HepG2 (cell line): ENCODE results near the gene CES2. TPM values are rescaled to one million over a fixed set of nuclear protein-coding genes. Genes with fewer than 3 reads are reported as not detected.

ENCODE experiments used
- AGO2 ChIP-seq: fragments of 200-400 bp; formaldehyde crosslinking; optimal IDR thresholded peaks from 2 replicates; pipeline ENCODE3; 2017; ENCODE audit warnings: mild to moderate bottlenecking, low read depth, low read length, moderate library complexity
- ATM ChIP-seq: fragments of 450-650 bp; IDR thresholded peaks from 2 replicates; pipeline ENCODE4 v1.7.1; 2017; ENCODE audit warnings: mild to moderate bottlenecking, borderline replicate concordance
- BCL6 ChIP-seq: IDR thresholded peaks from 2 replicates; pipeline ENCODE4 v1.6.1; 2016; ENCODE audit warnings: missing genetic modification reagents, missing compliant biosample characterization
- CENPX ChIP-seq: sonication (generic); formaldehyde crosslinking; IDR thresholded peaks from 2 replicates; pipeline ENCODE4 v1.9.0; 2021; ENCODE audit warnings: mild to moderate bottlenecking, missing genetic modification reagents, moderate library complexity
- FOSL2 ChIP-seq: sonication (generic); formaldehyde crosslinking; IDR thresholded peaks from 2 replicates; pipeline ENCODE4 v1.4.0; 2020; ENCODE audit warnings: missing genetic modification reagents
- LCORL ChIP-seq, 2 experiments: fragments of 450-650 bp in 1 of 2; sonication (generic) in 1 of 2; formaldehyde crosslinking in 1 of 2; IDR thresholded peaks; 2 replicates each; pipeline versions ENCODE4 v1.5.0 to v1.6.1; 2017 to 2020; ENCODE audit warnings: antibody characterized with exemption in 1 of 2, missing genetic modification reagents in 1 of 2
- MIXL1 ChIP-seq: IDR thresholded peaks from 2 replicates; pipeline ENCODE4 v1.6.1; 2016
- MTA1 ChIP-seq: sonication (generic); formaldehyde crosslinking; IDR thresholded peaks from 2 replicates; pipeline ENCODE4 v1.4.0; 2020; ENCODE audit warnings: missing genetic modification reagents, mild to moderate bottlenecking, borderline replicate concordance
- MYNN ChIP-seq: sonication (generic); formaldehyde crosslinking; IDR thresholded peaks from 2 replicates; pipeline ENCODE4 v1.4.0; 2020; ENCODE audit warnings: mild to moderate bottlenecking, low read depth, missing genetic modification reagents
- PITX1 ChIP-seq: sonication (generic); formaldehyde crosslinking; IDR thresholded peaks from 2 replicates; pipeline ENCODE4 v1.5.1; 2020; ENCODE audit warnings: mild to moderate bottlenecking, missing genetic modification reagents
- SIN3A ChIP-seq: IDR thresholded peaks from 2 replicates; pipeline ENCODE4 v1.6.1; 2011; ENCODE audit warnings: low read depth, mild to moderate bottlenecking, control low read depth, low read length, borderline replicate concordance
- SIX1 ChIP-seq: sonication (generic); formaldehyde crosslinking; IDR thresholded peaks from 2 replicates; pipeline ENCODE4 v1.4.0; 2020; ENCODE audit warnings: missing genetic modification reagents, borderline replicate concordance
- SPEN ChIP-seq: sonication (generic); formaldehyde crosslinking; IDR thresholded peaks from 2 replicates; pipeline ENCODE4 v1.5.1; 2020; ENCODE audit warnings: low read depth, mild to moderate bottlenecking, missing genetic modification reagents
- STAG1 ChIP-seq: sonication (generic); formaldehyde crosslinking; IDR thresholded peaks from 2 replicates; pipeline ENCODE4 v1.4.0; 2020; ENCODE audit warnings: missing genetic modification reagents
- SYNCRIP ChIP-seq: fragments of 200-400 bp; formaldehyde crosslinking; IDR thresholded peaks from 2 replicates; pipeline ENCODE4 v1.6.1; 2018; ENCODE audit warnings: mild to moderate bottlenecking, low read depth, low read length; ENCODE audit not compliant: insufficient read depth
- TBX2 ChIP-seq: sonication (generic); formaldehyde crosslinking; IDR thresholded peaks from 2 replicates; pipeline ENCODE4 v1.5.0; 2020; ENCODE audit warnings: missing genetic modification reagents, mild to moderate bottlenecking, borderline replicate concordance
- ZFP90 ChIP-seq: sonication (generic); formaldehyde crosslinking; IDR thresholded peaks from 2 replicates; pipeline ENCODE4 v1.8.0; 2022; ENCODE audit warnings: missing genetic modification reagents, mild to moderate bottlenecking, inconsistent platforms, borderline replicate concordance
- ZFX ChIP-seq: sonication (generic); formaldehyde crosslinking; IDR thresholded peaks from 2 replicates; pipeline ENCODE4 v1.4.0; 2020; ENCODE audit warnings: mild to moderate bottlenecking, low read depth, missing genetic modification reagents, moderate library complexity
- ZNF160 ChIP-seq: sonication (generic); formaldehyde crosslinking; IDR thresholded peaks from 2 replicates; pipeline ENCODE4 v1.8.0; 2022; ENCODE audit warnings: mild to moderate bottlenecking, inconsistent platforms, missing genetic modification reagents
- ZNF17 ChIP-seq: sonication (generic); formaldehyde crosslinking; IDR thresholded peaks from 2 replicates; pipeline ENCODE4 v1.5.0; 2020; ENCODE audit warnings: mild to moderate bottlenecking, missing genetic modification reagents
- ZNF224 ChIP-seq: sonication (generic); formaldehyde crosslinking; IDR thresholded peaks from 2 replicates; pipeline ENCODE4 v1.5.0; 2020; ENCODE audit warnings: mild to moderate bottlenecking, missing genetic modification reagents
- ZNF550 ChIP-seq: sonication (generic); formaldehyde crosslinking; IDR thresholded peaks from 2 replicates; pipeline ENCODE4 v1.4.0; 2020; ENCODE audit warnings: mild to moderate bottlenecking, missing genetic modification reagents, borderline replicate concordance
- ZNF816 ChIP-seq: sonication (generic); formaldehyde crosslinking; IDR thresholded peaks from 2 replicates; pipeline ENCODE4 v1.8.0; 2022; ENCODE audit warnings: missing genetic modification reagents, mild to moderate bottlenecking, borderline replicate concordance
- polyA plus RNA-seq, 8 experiments: library from polyadenylated mRNA; depleted of rRNA in 3 of 8; stranded (reverse) in 7 of 8; unstranded in 1 of 8; fragments of >200 nt; fragmentation: Illumina TruSeq in 4 of 8; extraction: Trizol in 4 of 8; gene quantifications; 2 replicates each; pipeline versions ENCODE4 v1.2.1 to v1.2.3, GENCODE V29; 2011 to 2016; ENCODE audit warnings: low read depth in 4 of 8, missing spikeins in 1 of 8, mixed read lengths in 1 of 8; ENCODE audit not compliant: insufficient read depth in 1 of 8
- total RNA-seq, 5 experiments: library from RNA; depleted of rRNA; stranded (reverse); fragments of >200 nt; fragmentation: Illumina TruSeq; extraction: Trizol; gene quantifications; 2 replicates each; pipeline ENCODE4 v1.2.3, GENCODE V29; 2016; ENCODE audit warnings: low read depth in 1 of 5
- TF ChIP-seq, protein P1 (sequence below): conservative IDR thresholded peaks from 2 replicates; pipeline ENCODE4 v1.6.1; 2018; ENCODE audit warnings: missing genetic modification reagents
- TF ChIP-seq, protein P2 (sequence below): sonication (generic); formaldehyde crosslinking; IDR thresholded peaks from 2 replicates; pipeline ENCODE4 v1.5.0; 2020; ENCODE audit warnings: mild to moderate bottlenecking, missing genetic modification reagents
- TF ChIP-seq, protein P3 (sequence below): sonication (generic); formaldehyde crosslinking; IDR thresholded peaks from 2 replicates; pipeline ENCODE4 v1.8.1; 2023; ENCODE audit warnings: mild to moderate bottlenecking, missing genetic modification reagents

CES2 gene
- total and polyA plus RNA-seq, 2 of the 13 experiments (the other 11 are each of a cell fraction or from before 2014, with no cell fraction given) = 50.6 to 63.8 TPM

DNA sequence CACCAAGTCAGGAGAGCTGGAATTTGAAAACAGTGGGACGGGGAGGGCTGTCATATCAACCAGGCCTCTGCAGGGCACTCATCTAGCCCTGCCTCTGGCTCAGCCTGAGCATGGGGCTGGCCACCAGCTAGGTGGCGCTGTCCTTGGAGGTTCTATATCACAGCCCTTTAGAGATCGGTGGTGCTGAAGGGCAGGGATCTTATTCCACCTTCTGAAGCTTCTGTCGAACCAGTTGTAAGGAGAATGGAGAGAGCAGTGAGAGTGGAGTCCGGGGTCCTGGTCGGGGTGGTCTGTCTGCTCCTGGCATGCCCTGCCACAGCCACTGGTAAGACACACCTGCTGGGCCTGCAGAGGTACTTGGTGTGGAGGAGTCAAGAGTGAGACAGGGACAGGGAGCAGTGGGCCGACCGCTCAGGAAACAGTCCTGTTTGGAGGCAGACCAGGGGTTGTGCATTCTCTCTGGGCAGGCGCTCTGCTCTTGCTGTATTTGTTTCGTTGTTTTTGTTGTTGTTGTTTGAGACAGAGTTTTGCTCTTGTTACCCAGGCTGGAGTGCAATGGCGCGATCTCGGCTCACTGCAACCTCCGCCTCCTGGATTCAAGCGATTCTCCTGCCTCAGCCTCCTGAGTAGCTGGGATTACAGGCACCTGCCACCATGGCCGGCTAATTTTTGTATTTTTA, 25.9 kb downstream of the CES2 start, which contains the start of gene CES3 (continued):
- TF ChIP-seq ZFP90 (CRISPR knock-in tag) (peak; percentile 32; the same call in 1 of the 2 replicates), CENPX (CRISPR knock-in tag) (no peak), SYNCRIP (no peak), ZNF224 (no peak), SIX1 (CRISPR knock-in tag) (peak; percentile 28; the same call in 1 of the 2 replicates), ZNF17 (CRISPR knock-in tag) (no peak), TBX2 (no peak), MTA1 (CRISPR knock-in tag) (peak; percentile 28; the same call in 1 of the 2 replicates), PITX1 (CRISPR knock-in tag) (no peak; the same call in 1 of the 2 replicates), SIN3A (no peak), AGO2 (no peak), MYNN (CRISPR knock-in tag) (no peak), ZFX (CRISPR knock-in tag) (peak; percentile 89), ZNF816 (CRISPR knock-in tag) (no peak), LCORL (IDR thresholded peaks at IDR 0.05) (no peak), LCORL (CRISPR knock-in tag; IDR thresholded peaks at IDR 0.05) (peak; percentile 56), STAG1 (CRISPR knock-in tag) (peak; percentile 53), MIXL1 (peak; percentile 64; the same call in 1 of the 2 replicates), ZNF160 (CRISPR knock-in tag) (no peak), SPEN (CRISPR knock-in tag) (peak; percentile 79), BCL6 (CRISPR knock-in tag) (no peak), ZNF550 (CRISPR knock-in tag) (no peak), ATM (no peak), FOSL2 (CRISPR knock-in tag) (peak; percentile 31)
- TF ChIP-seq, protein P1, sequence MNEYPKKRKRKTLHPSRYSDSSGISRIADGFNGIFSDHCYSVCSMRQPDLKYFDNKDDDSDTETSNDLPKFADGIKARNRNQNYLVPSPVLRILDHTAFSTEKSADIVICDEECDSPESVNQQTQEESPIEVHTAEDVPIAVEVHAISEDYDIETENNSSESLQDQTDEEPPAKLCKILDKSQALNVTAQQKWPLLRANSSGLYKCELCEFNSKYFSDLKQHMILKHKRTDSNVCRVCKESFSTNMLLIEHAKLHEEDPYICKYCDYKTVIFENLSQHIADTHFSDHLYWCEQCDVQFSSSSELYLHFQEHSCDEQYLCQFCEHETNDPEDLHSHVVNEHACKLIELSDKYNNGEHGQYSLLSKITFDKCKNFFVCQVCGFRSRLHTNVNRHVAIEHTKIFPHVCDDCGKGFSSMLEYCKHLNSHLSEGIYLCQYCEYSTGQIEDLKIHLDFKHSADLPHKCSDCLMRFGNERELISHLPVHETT (CRISPR knock-in tag) = 0 out of 2 replicates have a peak, but pooled peaks have one; percentile 16
- TF ChIP-seq, protein P2, sequence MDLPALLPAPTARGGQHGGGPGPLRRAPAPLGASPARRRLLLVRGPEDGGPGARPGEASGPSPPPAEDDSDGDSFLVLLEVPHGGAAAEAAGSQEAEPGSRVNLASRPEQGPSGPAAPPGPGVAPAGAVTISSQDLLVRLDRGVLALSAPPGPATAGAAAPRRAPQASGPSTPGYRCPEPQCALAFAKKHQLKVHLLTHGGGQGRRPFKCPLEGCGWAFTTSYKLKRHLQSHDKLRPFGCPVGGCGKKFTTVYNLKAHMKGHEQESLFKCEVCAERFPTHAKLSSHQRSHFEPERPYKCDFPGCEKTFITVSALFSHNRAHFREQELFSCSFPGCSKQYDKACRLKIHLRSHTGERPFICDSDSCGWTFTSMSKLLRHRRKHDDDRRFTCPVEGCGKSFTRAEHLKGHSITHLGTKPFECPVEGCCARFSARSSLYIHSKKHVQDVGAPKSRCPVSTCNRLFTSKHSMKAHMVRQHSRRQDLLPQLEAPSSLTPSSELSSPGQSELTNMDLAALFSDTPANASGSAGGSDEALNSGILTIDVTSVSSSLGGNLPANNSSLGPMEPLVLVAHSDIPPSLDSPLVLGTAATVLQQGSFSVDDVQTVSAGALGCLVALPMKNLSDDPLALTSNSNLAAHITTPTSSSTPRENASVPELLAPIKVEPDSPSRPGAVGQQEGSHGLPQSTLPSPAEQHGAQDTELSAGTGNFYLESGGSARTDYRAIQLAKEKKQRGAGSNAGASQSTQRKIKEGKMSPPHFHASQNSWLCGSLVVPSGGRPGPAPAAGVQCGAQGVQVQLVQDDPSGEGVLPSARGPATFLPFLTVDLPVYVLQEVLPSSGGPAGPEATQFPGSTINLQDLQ (CRISPR knock-in tag) = no peak
- TF ChIP-seq, protein P3, sequence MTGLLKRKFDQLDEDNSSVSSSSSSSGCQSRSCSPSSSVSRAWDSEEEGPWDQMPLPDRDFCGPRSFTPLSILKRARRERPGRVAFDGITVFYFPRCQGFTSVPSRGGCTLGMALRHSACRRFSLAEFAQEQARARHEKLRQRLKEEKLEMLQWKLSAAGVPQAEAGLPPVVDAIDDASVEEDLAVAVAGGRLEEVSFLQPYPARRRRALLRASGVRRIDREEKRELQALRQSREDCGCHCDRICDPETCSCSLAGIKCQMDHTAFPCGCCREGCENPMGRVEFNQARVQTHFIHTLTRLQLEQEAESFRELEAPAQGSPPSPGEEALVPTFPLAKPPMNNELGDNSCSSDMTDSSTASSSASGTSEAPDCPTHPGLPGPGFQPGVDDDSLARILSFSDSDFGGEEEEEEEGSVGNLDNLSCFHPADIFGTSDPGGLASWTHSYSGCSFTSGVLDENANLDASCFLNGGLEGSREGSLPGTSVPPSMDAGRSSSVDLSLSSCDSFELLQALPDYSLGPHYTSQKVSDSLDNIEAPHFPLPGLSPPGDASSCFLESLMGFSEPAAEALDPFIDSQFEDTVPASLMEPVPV (CRISPR knock-in tag) = no peak
